GM12874 (cell line): ENCODE data around the gene UBTD1.

Source experiments
- TF ChIP-seq, protein P1 (sequence below): IDR thresholded peaks from 2 replicates; pipeline ENCODE4 v1.5.1; 2011; ENCODE audit warnings: low read depth, mild to moderate bottlenecking, control low read depth, low read length, moderate library complexity; ENCODE audit not compliant: insufficient read depth

UBTD1 gene

DNA sequence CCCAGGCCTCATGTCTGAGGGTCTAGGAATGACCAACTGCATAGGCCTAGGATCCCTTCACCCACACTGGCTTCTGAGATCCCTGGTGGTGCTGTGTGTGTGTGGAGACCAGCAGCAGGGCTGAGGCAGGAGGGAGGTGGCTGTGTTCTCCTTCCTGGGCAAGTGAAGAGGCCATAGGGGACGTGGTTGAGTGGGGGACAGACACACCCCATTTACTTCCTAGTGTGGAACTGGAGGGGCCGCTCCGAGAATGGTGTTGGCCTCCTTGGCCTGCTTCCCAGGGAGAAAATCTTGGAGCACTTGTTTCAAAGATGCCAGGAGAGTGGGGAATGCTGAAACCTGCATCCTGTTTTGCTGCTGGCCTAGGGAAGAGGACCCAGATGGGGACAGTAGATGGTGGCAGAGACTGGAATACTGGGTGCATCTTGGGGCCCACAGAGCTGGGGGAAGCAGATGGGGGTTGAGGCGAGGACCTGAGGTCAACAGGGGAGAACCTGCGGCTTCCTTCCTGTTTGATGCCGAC, 19.1 kb downstream of the UBTD1 start:
- TF ChIP-seq, protein P1, sequence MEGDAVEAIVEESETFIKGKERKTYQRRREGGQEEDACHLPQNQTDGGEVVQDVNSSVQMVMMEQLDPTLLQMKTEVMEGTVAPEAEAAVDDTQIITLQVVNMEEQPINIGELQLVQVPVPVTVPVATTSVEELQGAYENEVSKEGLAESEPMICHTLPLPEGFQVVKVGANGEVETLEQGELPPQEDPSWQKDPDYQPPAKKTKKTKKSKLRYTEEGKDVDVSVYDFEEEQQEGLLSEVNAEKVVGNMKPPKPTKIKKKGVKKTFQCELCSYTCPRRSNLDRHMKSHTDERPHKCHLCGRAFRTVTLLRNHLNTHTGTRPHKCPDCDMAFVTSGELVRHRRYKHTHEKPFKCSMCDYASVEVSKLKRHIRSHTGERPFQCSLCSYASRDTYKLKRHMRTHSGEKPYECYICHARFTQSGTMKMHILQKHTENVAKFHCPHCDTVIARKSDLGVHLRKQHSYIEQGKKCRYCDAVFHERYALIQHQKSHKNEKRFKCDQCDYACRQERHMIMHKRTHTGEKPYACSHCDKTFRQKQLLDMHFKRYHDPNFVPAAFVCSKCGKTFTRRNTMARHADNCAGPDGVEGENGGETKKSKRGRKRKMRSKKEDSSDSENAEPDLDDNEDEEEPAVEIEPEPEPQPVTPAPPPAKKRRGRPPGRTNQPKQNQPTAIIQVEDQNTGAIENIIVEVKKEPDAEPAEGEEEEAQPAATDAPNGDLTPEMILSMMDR: no peak

DNA sequence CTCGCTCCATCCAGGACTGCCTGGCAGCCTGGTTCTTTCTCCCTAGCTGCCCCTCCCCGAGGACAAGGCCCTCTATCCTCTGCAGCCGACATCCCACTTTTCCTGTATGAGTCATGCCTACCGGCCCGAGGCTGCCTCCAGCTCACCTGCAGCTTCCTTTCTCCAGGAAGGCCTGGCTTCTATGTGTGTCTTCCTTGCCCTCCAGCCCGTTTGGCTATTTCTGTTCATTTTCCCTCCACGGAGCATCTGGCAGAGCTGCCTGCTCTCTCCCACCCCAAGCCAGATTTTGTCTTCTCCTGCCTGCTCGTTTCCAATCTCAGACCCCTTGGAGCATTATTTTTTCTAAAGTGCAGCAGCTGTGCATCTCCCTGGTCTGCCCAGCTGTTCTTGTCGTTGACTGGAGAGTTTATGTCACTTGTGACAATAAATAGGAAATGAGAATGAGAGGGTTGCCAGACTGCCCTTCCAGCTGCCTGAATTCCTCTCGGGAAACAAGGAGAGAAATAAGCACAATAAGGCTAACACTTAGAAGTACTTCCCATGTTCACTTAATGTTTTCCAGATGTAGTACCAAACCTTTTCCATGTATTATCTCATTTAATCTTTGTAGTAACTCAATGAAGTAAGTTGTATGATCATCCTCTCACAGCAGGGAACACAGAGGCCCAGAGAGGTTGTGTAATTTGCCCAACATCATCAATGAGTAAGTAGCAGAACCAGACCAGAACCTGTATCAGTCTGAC, 19.7 kb downstream of the UBTD1 start:
- TF ChIP-seq, protein P1: no peak

DNA sequence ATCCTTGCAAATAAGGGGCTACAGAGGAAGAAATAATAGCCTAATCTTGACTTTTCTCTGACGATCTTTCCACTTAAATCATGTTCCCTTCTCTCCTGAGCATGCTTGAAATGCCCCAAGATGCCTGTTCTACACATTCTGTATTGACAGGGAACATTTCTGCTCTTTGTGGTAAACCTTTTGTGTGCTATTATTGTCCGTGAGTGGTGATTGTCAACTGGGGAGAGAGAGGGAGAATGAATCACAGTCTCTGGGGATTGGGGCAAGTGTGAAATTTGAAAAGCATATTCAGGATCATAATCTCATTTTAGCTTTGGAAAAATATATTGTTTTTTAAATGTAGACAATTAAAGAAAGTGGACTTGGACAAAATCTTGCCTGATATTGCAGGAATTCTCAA, 20.6 kb downstream of the UBTD1 start:
- TF ChIP-seq, protein P1: no peak

DNA sequence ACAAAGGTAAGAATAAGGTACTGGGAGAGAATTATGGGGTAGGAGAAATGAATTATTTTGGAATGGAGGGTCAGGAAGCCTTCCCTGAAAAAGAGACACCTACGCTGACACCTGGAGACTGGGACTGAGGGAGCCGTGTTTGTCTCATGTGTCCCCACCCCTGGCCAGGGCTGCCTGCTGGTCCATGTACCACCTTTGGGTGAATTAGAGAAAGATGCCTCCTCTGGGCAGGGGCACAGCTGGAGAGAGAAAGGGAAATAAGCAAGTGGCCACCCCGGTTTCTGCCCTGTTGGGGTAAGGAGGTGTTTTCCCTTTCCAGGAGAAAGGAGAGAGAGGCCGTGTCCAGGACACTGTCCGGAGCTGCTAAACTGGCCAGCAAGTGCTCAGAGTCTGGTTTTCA, 21.8 kb downstream of the UBTD1 start:
- TF ChIP-seq, protein P1: no peak

DNA sequence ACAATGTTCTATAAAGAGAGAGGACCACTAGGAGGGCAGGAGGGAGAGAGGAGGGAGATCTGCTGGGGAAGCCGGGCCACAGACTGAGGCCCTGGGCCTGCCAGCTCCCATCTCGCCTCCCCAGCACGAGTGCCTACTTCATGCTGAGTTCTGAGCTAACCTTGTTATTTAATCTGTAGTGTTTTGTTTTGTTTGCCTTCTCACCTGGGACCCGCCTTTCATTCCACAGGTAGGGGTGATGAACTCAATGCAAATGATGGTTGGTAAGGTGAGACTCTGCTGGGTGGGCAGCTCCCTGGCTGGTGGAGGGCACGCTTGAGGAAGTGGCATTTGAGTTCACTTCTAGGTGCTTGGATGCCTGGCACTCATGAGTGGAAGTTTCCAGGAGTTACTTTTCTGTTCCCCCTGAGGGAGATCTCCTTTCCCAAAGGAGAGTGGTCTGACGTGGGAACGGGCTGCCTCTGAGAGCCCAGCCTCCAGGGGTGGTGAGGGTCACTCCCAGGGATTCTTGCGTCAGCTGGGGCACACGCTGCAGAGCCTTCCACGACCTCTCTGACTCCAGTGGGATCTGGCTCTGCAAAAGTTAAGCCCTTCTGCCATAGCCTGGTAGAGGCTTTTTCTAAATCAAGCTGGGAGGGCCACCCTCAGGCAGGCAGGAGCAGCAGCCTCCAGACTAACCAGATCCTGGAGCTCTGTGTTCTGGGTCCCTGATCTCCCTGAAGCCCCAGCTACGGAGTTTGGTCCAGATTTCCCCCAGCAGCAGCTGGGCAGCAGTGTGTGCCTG, 22.4 kb downstream of the UBTD1 start:
- TF ChIP-seq, protein P1: no peak

DNA sequence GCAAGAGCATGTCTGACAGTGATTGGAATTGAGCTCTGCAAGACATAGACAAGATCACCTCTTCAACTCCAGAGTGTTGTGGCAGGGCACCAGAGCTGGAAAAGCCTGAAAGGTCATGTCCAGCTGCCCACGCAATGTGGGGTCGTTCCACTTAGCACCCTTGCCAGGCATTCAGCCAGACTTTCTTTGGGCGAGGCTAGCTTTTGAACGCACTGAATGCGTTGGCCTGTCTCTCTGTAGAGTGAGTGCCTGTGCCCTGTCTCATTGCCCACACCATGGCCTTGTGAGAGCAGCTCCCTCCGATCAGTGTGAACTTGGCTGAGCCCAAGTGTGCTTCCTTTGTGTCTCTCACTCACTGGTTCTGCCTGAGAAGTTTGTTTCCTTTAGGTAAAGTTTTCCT, 23.3 kb downstream of the UBTD1 start:
- TF ChIP-seq, protein P1: no peak

DNA sequence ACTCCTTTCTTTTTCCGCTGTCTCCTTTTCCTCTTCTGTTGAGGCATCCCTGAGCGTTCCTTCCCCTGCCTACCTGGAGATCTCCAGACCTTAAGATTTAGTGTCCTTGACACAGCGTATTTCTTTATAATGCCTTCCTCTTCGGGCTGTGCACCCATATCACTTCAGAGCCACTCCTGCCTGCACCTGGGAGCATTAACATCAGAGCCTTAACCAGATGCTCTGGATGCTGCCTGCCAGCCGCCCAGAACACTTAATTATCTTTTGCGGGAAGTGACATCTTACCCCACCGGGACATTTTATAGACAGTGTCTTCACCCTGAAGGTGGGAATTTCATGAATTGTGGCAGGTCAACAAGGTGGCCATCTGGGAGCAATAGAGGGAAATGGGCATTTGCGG, 24.2 kb downstream of the UBTD1 start:
- TF ChIP-seq, protein P1: no peak
